Suprapubic skin (tissue), 3 donors: ENCODE data around the gene TNFRSF1B.

Experiments
- POLR2AphosphoS5 ChIP-seq, 3 donors: sonication (generic); formaldehyde crosslinking; IDR thresholded peaks; one replicate each; pipeline ENCODE4 v1.6.1; 2017; ENCODE audit warnings: antibody characterized with exemption in 3 of 3
- TF ChIP-seq, protein P1 (sequence below), 2 donors: fragments of 200-600 bp in 1 of 2; fragments of 450-650 bp in 1 of 2; sonication (generic) in 1 of 2; IDR thresholded peaks; one replicate each; pipeline ENCODE4 v1.5.1; 2016 to 2019; ENCODE audit warnings: antibody characterized with exemption in 2 of 2, mild to moderate bottlenecking in 1 of 2, moderate library complexity in 1 of 2

- TF ChIP-seq, protein P1, sequence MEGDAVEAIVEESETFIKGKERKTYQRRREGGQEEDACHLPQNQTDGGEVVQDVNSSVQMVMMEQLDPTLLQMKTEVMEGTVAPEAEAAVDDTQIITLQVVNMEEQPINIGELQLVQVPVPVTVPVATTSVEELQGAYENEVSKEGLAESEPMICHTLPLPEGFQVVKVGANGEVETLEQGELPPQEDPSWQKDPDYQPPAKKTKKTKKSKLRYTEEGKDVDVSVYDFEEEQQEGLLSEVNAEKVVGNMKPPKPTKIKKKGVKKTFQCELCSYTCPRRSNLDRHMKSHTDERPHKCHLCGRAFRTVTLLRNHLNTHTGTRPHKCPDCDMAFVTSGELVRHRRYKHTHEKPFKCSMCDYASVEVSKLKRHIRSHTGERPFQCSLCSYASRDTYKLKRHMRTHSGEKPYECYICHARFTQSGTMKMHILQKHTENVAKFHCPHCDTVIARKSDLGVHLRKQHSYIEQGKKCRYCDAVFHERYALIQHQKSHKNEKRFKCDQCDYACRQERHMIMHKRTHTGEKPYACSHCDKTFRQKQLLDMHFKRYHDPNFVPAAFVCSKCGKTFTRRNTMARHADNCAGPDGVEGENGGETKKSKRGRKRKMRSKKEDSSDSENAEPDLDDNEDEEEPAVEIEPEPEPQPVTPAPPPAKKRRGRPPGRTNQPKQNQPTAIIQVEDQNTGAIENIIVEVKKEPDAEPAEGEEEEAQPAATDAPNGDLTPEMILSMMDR (IDR thresholded peaks at IDR 0.05): no peak
- TF ChIP-seq POLR2AphosphoS5 (IDR thresholded peaks at IDR 0.05): no peak
Measured at GRCh38 chr1:12164210-12164609, 2.6 kb upstream of the TNFRSF1B start.
